Neural cell (in vitro differentiated cells): ENCODE measurements around the gene CREB3L4.

Experiments
- EP300 ChIP-seq: fragments of 450-650 bp; conservative IDR thresholded peaks from 2 replicates; pipeline ENCODE4 v1.6.1; 2014; ENCODE audit warnings: antibody characterized with exemption, mild to moderate bottlenecking, moderate library complexity; ENCODE audit not compliant: poor library complexity, severe bottlenecking
- EZH2 ChIP-seq: fragments of 200-600, 300-800 bp; shearing (Covaris generic), sonication (generic); IDR thresholded peaks from 2 replicates; pipeline ENCODE4 v1.6.1; 2014; ENCODE audit warnings: antibody characterized with exemption, low read length, borderline replicate concordance, mild to moderate bottlenecking; ENCODE audit not compliant: insufficient read depth, poor library complexity, severe bottlenecking
- POLR2AphosphoS5 ChIP-seq: IDR thresholded peaks from 2 replicates; pipeline ENCODE4 v1.6.1; 2012
- RAD21 ChIP-seq: fragments of 450-650 bp; conservative IDR thresholded peaks from 2 replicates; pipeline ENCODE4 v1.6.1; 2014; ENCODE audit warnings: antibody characterized with exemption, mild to moderate bottlenecking, moderate library complexity
- REST ChIP-seq: IDR thresholded peaks from 2 replicates; pipeline ENCODE4 v1.6.1; 2012; ENCODE audit warnings: borderline replicate concordance
- SMC3 ChIP-seq: fragments of 450-650 bp; conservative IDR thresholded peaks from 2 replicates; pipeline ENCODE4 v1.6.1; 2014; ENCODE audit warnings: antibody characterized with exemption, mild to moderate bottlenecking, moderate library complexity; ENCODE audit not compliant: poor library complexity
- TAF1 ChIP-seq: IDR thresholded peaks from 2 replicates; pipeline ENCODE4 v1.6.1; 2012; ENCODE audit warnings: low read depth
- TF ChIP-seq, protein P1 (sequence below): fragments of 450-650 bp; IDR thresholded peaks from 2 replicates; pipeline ENCODE4 v1.5.1; 2014; ENCODE audit warnings: antibody characterized with exemption, mild to moderate bottlenecking, moderate library complexity; ENCODE audit not compliant: poor library complexity, severe bottlenecking

DNA sequence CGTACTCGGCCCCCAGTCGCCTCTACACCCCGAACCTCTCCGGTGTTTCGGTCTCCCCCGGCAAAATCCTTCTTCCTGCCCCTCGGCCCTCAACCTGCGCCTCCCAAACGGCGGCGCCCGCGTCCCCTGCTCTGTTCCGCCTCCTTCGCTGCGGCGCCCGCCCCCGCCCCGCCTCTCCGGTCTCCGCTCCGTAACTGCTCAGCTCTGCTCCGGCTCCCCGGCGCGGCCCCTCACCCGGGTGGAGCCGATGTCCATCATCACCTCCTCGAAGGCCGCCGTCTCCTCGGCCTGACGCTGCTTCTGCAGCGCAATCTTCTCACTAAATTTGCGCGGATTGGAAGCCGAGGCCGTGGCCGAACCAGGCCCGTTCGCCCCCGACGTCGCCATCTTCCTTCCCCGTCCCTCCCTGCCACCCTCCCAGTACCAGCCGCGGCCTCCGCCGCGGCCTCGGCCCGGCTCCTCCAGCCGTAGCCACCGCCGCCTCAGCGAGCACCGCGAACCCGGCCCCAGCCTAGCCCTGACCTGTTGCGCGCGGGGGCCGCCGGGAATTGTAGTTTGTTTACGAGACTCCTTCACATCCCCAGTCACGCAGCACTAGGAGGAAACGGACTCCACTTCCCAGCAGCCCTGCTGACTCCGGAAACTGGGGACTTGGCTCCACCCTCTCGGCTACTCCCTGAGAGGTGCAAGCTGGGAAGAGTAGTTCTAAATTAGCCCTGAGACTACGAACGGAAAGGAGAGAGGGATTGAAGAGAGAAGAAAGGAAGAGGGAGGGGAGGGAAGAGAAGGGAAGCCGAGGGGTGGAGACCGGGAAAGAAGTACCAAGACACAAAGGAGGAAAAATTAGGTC is 9.4 kb upstream of the CREB3L4 start, which contains the start of gene CRTC2:
- TF ChIP-seq, protein P1, sequence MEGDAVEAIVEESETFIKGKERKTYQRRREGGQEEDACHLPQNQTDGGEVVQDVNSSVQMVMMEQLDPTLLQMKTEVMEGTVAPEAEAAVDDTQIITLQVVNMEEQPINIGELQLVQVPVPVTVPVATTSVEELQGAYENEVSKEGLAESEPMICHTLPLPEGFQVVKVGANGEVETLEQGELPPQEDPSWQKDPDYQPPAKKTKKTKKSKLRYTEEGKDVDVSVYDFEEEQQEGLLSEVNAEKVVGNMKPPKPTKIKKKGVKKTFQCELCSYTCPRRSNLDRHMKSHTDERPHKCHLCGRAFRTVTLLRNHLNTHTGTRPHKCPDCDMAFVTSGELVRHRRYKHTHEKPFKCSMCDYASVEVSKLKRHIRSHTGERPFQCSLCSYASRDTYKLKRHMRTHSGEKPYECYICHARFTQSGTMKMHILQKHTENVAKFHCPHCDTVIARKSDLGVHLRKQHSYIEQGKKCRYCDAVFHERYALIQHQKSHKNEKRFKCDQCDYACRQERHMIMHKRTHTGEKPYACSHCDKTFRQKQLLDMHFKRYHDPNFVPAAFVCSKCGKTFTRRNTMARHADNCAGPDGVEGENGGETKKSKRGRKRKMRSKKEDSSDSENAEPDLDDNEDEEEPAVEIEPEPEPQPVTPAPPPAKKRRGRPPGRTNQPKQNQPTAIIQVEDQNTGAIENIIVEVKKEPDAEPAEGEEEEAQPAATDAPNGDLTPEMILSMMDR = peak; percentile 23
- TF ChIP-seq RAD21 (no peak), POLR2AphosphoS5 (peak; percentile 84), EZH2 (no peak), TAF1 (peak; percentile 34), REST (peak; percentile 63), EP300 (peak; percentile 31), SMC3 (peak; percentile 19)
